ENCODE data around the gene JPT2.
"Not testable (repeated sequence)": the region's sequence is repeated elsewhere in the genome, so short reads cannot be mapped to it uniquely, and the experiment has no call there.

The JPT2 gene

DNA sequence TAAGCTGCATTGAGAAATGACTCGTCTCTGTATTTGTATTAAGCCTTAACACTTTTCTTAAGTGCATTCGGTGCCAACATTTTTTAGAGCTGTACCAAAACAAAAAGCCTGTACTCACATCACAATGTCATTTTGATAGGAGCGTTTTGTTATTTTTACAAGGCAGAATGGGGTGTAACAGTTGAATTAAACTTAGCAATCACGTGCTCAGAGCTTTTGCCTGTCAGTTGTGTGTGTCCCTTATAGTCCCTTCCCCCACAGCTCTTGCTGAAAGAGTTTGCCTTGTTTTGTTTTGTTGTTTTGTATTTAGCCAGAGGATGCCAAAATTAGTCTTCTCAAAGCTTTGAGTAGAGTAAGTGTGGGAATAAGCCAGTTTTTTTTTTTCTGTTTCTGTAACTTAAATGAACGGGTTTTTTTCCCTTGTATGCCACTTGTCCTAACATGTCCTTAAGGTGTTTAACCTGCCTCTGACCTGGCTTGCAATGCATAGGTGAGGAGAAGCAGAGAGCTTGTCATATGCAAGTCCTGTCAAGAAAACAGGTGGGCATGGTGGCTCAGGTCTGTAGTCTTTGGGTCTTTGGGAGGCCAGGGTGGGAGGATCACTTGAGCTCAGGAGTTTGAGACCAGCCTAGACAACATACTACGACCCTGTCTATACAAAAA, 23.3 kb downstream of the JPT2 start:
- TF ChIP-seq, protein P1, sequence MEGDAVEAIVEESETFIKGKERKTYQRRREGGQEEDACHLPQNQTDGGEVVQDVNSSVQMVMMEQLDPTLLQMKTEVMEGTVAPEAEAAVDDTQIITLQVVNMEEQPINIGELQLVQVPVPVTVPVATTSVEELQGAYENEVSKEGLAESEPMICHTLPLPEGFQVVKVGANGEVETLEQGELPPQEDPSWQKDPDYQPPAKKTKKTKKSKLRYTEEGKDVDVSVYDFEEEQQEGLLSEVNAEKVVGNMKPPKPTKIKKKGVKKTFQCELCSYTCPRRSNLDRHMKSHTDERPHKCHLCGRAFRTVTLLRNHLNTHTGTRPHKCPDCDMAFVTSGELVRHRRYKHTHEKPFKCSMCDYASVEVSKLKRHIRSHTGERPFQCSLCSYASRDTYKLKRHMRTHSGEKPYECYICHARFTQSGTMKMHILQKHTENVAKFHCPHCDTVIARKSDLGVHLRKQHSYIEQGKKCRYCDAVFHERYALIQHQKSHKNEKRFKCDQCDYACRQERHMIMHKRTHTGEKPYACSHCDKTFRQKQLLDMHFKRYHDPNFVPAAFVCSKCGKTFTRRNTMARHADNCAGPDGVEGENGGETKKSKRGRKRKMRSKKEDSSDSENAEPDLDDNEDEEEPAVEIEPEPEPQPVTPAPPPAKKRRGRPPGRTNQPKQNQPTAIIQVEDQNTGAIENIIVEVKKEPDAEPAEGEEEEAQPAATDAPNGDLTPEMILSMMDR (conservative IDR thresholded peaks at IDR 0.05; ENCODE audit: low read depth, low read length): no peak
- no peaks in the 10 kb centered on the region for H3K27me3 ChIP-seq (ENCODE audit: insufficient read depth, low read depth)
- no peaks in the 10 kb centered on the region for H3K79me2 ChIP-seq (ENCODE audit: insufficient read depth, low read depth)
- H3K27ac ChIP-seq: no peak overlapping the region
- no peaks in the 10 kb centered on the region; the same call in 1 of the 2 replicates for H3K36me3 ChIP-seq (ENCODE audit: insufficient read depth)
- no peak overlapping the region for H2AFZ ChIP-seq (ENCODE audit: low read depth)
- no peak overlapping the region for H3K4me2 ChIP-seq
- H4K20me1 ChIP-seq (ENCODE audit: insufficient read depth): 0 out of 2 replicates have a peak, but pooled peaks cover 5% of the 10 kb centered on the region
- H3K4me1 ChIP-seq (ENCODE audit: low read depth, poor library complexity, severe bottlenecking): no peaks in the 10 kb centered on the region
- no peak overlapping the region for H3K4me3 ChIP-seq (IDR thresholded peaks at IDR 0.05; ENCODE audit: insufficient read depth, low read depth, low read length)
- H3K9ac ChIP-seq: no peak overlapping the region

DNA sequence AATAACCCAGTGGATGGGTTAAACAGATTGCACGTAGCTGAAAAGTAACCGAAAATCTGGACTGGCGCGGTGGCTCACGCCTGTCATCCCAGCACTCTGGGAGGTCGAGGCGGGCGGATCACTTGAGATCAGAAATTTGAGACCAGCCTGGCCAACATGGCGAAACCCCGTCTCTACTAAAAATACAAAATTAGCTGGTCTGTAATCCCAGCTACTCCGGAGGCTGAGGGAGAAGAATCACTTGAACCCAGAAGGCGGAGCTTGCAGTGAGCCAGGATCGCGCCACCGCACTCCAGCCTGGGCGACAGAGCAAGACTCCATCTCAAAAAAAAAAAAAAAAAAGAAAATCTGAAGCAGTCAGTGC, 27.2 kb downstream of the JPT2 start:
- H3K27ac ChIP-seq: peak overlapping the region; percentile 70
- not testable (repeated sequence) for H3K27me3 ChIP-seq (ENCODE audit: insufficient read depth, low read depth); H3K4me3 ChIP-seq (IDR thresholded peaks at IDR 0.05; ENCODE audit: insufficient read depth, low read depth, low read length); H3K36me3 ChIP-seq (ENCODE audit: insufficient read depth); H4K20me1 ChIP-seq (ENCODE audit: insufficient read depth)
- peak overlapping the region; percentile 81 for H3K4me2 ChIP-seq
- H3K4me1 ChIP-seq (ENCODE audit: low read depth, poor library complexity, severe bottlenecking): peaks cover 14% of the 10 kb centered on the region
- peak overlapping the region; percentile 63; the same call in 1 of the 2 replicates for H3K9ac ChIP-seq
- peaks cover 34% of the 10 kb centered on the region for H3K79me2 ChIP-seq (ENCODE audit: insufficient read depth, low read depth)
- H2AFZ ChIP-seq (ENCODE audit: low read depth): peak overlapping the region; percentile 81

DNA sequence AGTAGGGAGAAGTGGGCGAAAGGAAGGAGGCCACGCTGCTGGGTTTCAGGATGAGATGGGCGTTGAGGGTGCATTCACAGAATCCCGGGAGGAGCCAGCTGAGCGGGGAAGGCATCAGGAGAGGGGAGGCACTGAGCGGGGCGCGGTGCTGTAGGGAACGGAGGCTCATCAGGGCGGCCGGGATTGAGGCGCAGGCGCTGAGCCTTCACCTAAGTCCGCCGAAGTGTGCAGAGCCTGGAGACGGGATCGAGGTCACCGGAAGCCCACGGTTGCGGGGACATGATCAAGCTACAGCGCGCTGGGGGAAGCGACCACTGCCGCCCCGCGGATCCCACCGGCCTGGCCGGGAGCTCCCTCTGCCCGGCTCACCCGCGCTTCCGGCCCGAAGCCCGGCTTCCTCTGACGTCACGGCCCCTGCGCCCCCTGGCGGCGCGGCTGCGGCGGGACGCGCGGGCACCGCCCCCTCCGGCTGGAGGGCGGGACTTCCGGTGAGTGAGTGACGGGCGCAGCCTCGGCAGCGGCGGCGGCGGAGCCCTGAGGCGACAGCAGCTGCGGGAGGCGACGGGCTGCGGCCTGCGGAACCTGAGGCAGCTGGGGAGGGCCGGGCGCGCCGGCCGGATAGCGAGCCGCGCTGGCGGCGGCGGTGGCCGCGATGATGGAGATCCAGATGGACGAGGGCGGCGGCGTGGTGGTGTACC, 27.8 kb downstream of the JPT2 start, which contains the start of gene MAPK8IP3:
TSS of gene MAPK8IP3 (plus strand) at position 508 of the 698 bp plus-strand sequence. CDS start at position 653, 145 bp downstream.
- TF ChIP-seq, protein P1 (conservative IDR thresholded peaks at IDR 0.05; ENCODE audit: low read depth, low read length): peak; percentile 85
- Histone ChIP-seq H3K79me2 (ENCODE audit: insufficient read depth, low read depth) (peaks cover 34% of the 10 kb centered on the region), H4K20me1 (ENCODE audit: insufficient read depth) (no peaks in the 10 kb centered on the region), H3K4me1 (ENCODE audit: low read depth, poor library complexity, severe bottlenecking) (peaks cover 14% of the 10 kb centered on the region), H3K4me2 (peak within 1 kb of the TSS; percentile 97), H3K4me3 (IDR thresholded peaks at IDR 0.05; ENCODE audit: insufficient read depth, low read depth, low read length) (no peak within 1 kb of the TSS), H2AFZ (ENCODE audit: low read depth) (peak within 1 kb of the TSS; percentile 81), H3K9ac (peak within 1 kb of the TSS; percentile 63), H3K27me3 (ENCODE audit: insufficient read depth, low read depth) (no peaks in the 10 kb centered on the region), H3K27ac (peak within 1 kb of the TSS; percentile 70), H3K36me3 (ENCODE audit: insufficient read depth) (no peaks in the 10 kb centered on the region)

DNA sequence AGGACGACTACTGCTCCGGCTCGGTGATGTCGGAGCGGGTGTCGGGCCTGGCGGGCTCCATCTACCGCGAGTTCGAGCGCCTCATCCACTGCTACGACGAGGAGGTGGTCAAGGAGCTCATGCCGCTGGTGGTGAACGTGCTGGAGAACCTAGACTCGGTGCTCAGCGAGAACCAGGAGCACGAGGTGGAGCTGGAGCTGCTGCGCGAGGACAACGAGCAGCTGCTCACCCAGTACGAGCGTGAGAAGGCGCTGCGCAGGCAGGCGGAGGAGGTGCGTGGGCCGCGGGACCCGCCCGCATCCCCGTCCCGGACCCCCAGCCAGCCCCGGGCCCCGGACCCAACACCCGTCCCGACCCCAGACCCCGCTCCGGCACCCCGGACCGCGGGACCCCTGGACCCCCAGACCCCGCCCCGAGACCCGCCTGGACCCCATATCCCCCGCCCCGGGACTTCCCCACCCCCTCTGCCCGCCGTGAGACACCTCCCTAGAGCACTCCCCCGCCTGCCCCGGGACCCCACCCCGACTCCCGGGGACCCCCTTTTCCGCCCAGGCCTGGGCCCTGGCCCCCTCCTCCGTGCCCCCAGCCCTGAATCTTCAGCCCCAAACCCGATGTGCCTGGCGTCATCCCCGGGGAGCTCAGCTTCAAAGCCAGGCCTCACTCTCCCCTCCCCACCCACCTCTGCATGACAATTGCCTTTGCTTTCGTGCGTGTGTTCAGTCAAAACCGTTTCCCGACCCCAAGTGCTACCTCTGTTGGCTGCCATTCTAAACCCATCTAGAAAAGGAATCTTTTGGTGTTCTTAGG, 28.5 kb downstream of the JPT2 start:
- Histone ChIP-seq H3K9ac (peak overlapping the region; percentile 63), H3K27ac (peak overlapping the region; percentile 12; the same call in 1 of the 2 replicates), H3K27me3 (ENCODE audit: insufficient read depth, low read depth) (no peaks in the 10 kb centered on the region), H3K4me3 (IDR thresholded peaks at IDR 0.05; ENCODE audit: insufficient read depth, low read depth, low read length) (no peak overlapping the region), H3K4me2 (peak overlapping the region; percentile 97), H3K36me3 (ENCODE audit: insufficient read depth) (no peaks in the 10 kb centered on the region), H3K79me2 (ENCODE audit: insufficient read depth, low read depth) (peaks cover 40% of the 10 kb centered on the region), H3K4me1 (ENCODE audit: low read depth, poor library complexity, severe bottlenecking) (peaks cover 14% of the 10 kb centered on the region), H4K20me1 (ENCODE audit: insufficient read depth) (no peaks in the 10 kb centered on the region), H2AFZ (ENCODE audit: low read depth) (peak overlapping the region; percentile 81)
- TF ChIP-seq, protein P1 (conservative IDR thresholded peaks at IDR 0.05; ENCODE audit: low read depth, low read length): no peak
